H1 (cell line): ENCODE results near the gene APOA4. TPM values are rescaled to one million over a fixed set of nuclear protein-coding genes. Genes with fewer than 3 reads are reported as not detected.

Experiments used
- CTCF ChIA-PET: fragments of 300-600 bp; sonication (Branson Sonifier 250); formaldehyde crosslinking; loops from one replicate; lab custom pipeline; 2021; ENCODE audit not compliant: partially characterized antibody; lab: Charles Lee
- POLR2A ChIA-PET: fragments of 300-600 bp; sonication (Branson Sonifier 250); formaldehyde crosslinking; loops from one replicate; lab custom pipeline; 2021; ENCODE audit warnings: inconsistent platforms; ENCODE audit not compliant: partially characterized antibody; lab: Charles Lee
- DNase-seq, 2 experiments: peaks; one replicate each; pipeline versions ENCODE4 v3.0.0 to v3.0.0-alpha.2; 2010 to 2022; ENCODE audit warnings: low spot score in 2 of 2, low read depth in 1 of 2, mixed read lengths in 1 of 2
- FAIRE-seq: peaks from 2 replicates; lab custom pipeline; 2011; peaks lifted over from hg19 to GRCh38; lab: Jason Lieb, UNC
- H2AFZ ChIP-seq: 2 replicates; pipeline ENCODE4 v1.8.1; 2012; ENCODE audit warnings: low read length, inconsistent platforms
- H2AK5ac ChIP-seq: 2 replicates; pipeline ENCODE4 v1.6.1; 2013; ENCODE audit warnings: low read depth, low read length
- H2BK120ac ChIP-seq: replicated peaks from 2 replicates; pipeline ENCODE3; 2013; ENCODE audit warnings: low read depth, low read length, inconsistent platforms
- H2BK12ac ChIP-seq: 2 replicates; pipeline ENCODE4 v1.6.1; 2013; ENCODE audit warnings: low read depth, low read length
- H2BK15ac ChIP-seq: 2 replicates; pipeline ENCODE4 v1.6.1; 2013; ENCODE audit warnings: low read length
- H2BK20ac ChIP-seq: 2 replicates; pipeline ENCODE4 v1.6.1; 2013; ENCODE audit warnings: low read length
- H2BK5ac ChIP-seq: 2 replicates; pipeline ENCODE4 v1.6.1; 2013; ENCODE audit warnings: low read depth, low read length
- H3K14ac ChIP-seq: 2 replicates; pipeline ENCODE4 v1.6.1; 2013; ENCODE audit warnings: inconsistent platforms; ENCODE audit not compliant: insufficient read length
- H3K18ac ChIP-seq: 2 replicates; pipeline ENCODE4 v1.6.1; 2013; ENCODE audit warnings: low read length; ENCODE audit errors: extremely low read depth
- H3K23ac ChIP-seq: 2 replicates; pipeline ENCODE4 v1.6.1; 2013; ENCODE audit warnings: inconsistent platforms; ENCODE audit not compliant: insufficient read length
- H3K23me2 ChIP-seq: 2 replicates; pipeline ENCODE4 v1.6.1; 2013; ENCODE audit warnings: low read depth, low read length
- H3K27ac ChIP-seq: 2 replicates; pipeline ENCODE4 v1.6.1; 2011; ENCODE audit warnings: low read depth, low read length, inconsistent platforms
- H3K27me3 ChIP-seq, 4 experiments: replicated peaks in 1 of 4; 1 replicate in 1 of 4; 2 replicates in 3 of 4; pipeline versions ENCODE4 v1.6.1 to v1.8.1; 2011 to 2013; ENCODE audit warnings: low read length in 3 of 4, mild to moderate bottlenecking in 3 of 4, inconsistent platforms in 2 of 4, mixed read lengths in 2 of 4, moderate library complexity in 1 of 4; ENCODE audit not compliant: control insufficient read depth in 3 of 4, insufficient read depth in 3 of 4; ENCODE audit errors: extremely low read depth in 1 of 4
- H3K36me3 ChIP-seq, 4 experiments: 2 replicates each; pipeline versions ENCODE4 v1.6.1 to v1.8.1; 2011 to 2013; ENCODE audit warnings: mild to moderate bottlenecking in 4 of 4, low read length in 3 of 4, moderate library complexity in 2 of 4, control low read depth in 1 of 4, inconsistent platforms in 1 of 4; ENCODE audit not compliant: insufficient read depth in 4 of 4, control insufficient read depth in 2 of 4
- H3K4ac ChIP-seq: replicated peaks from 2 replicates; pipeline ENCODE3; 2013; ENCODE audit warnings: low read length, low read depth, mixed read lengths, inconsistent platforms; ENCODE audit not compliant: insufficient read length
- H3K4me1 ChIP-seq, 4 experiments: replicated peaks in 1 of 4; 1 replicate in 1 of 4; 2 replicates in 3 of 4; pipeline versions ENCODE4 v1.6.1 to v1.8.1; 2011 to 2013; ENCODE audit warnings: low read length in 3 of 4, inconsistent platforms in 2 of 4, mixed read lengths in 1 of 4; ENCODE audit not compliant: insufficient read depth in 4 of 4, control insufficient read depth in 3 of 4
- H3K4me2 ChIP-seq, 2 experiments: 2 replicates each; pipeline versions ENCODE4 v1.6.1 to v1.8.1; 2011 to 2013; ENCODE audit warnings: low read depth in 2 of 2, low read length in 2 of 2, control low read depth in 1 of 2, inconsistent platforms in 1 of 2, mild to moderate bottlenecking in 1 of 2; ENCODE audit not compliant: insufficient read depth in 1 of 2
- H3K4me3 ChIP-seq, 4 experiments: fragments of 200-600, 300-600 bp in 1 of 4; sonication (generic), shearing (Covaris generic), sonication (Bioruptor Twin) in 1 of 4; 2 replicates each; pipeline versions ENCODE4 v1.5.1 to v1.8.1; 2011 to 2016; ENCODE audit warnings: low read length in 4 of 4, low read depth in 3 of 4, control low read depth in 2 of 4, inconsistent platforms in 2 of 4, mild to moderate bottlenecking in 2 of 4, mixed read lengths in 1 of 4, moderate library complexity in 1 of 4; ENCODE audit not compliant: insufficient read depth in 2 of 4; ENCODE audit errors: extremely low read depth in 1 of 4
- H3K56ac ChIP-seq: replicated peaks from 2 replicates; pipeline ENCODE3; 2013; ENCODE audit warnings: low read depth, mild to moderate bottlenecking, mixed read lengths, low read length, inconsistent platforms; ENCODE audit not compliant: insufficient read length
- H3K79me1 ChIP-seq: 2 replicates; pipeline ENCODE4 v1.6.1; 2013; ENCODE audit warnings: low read depth, low read length, control low read depth
- H3K79me2 ChIP-seq, 2 experiments: 2 replicates each; pipeline versions ENCODE4 v1.6.1 to v1.8.1; 2012 to 2013; ENCODE audit warnings: low read length in 2 of 2, mild to moderate bottlenecking in 2 of 2, inconsistent platforms in 1 of 2; ENCODE audit not compliant: insufficient read depth in 2 of 2, control insufficient read depth in 1 of 2
- H3K9ac ChIP-seq, 4 experiments: replicated peaks in 1 of 4; 1 replicate in 1 of 4; 2 replicates in 3 of 4; pipeline versions ENCODE4 v1.6.1 to v1.8.1; 2011 to 2013; ENCODE audit warnings: low read depth in 3 of 4, low read length in 3 of 4, control low read depth in 2 of 4, mild to moderate bottlenecking in 2 of 4, moderate library complexity in 2 of 4, inconsistent platforms in 1 of 4; ENCODE audit errors: extremely low read depth in 1 of 4
- H3K9me3 ChIP-seq, 2 experiments: 2 replicates each; pipeline versions ENCODE4 v1.6.1 to v1.8.1; 2012 to 2013; ENCODE audit warnings: mild to moderate bottlenecking in 2 of 2, moderate library complexity in 2 of 2, control low read depth in 1 of 2, inconsistent platforms in 1 of 2, low read depth in 1 of 2, low read length in 1 of 2, mixed read lengths in 1 of 2; ENCODE audit not compliant: insufficient read depth in 2 of 2
- H4K20me1 ChIP-seq, 2 experiments: replicated peaks in 1 of 2; 2 replicates each; pipeline versions ENCODE3 to v1.8.1; 2011 to 2013; ENCODE audit warnings: inconsistent platforms in 2 of 2, low read length in 2 of 2, mild to moderate bottlenecking in 1 of 2; ENCODE audit not compliant: insufficient read depth in 2 of 2, control insufficient read depth in 1 of 2
- H4K5ac ChIP-seq: 2 replicates; pipeline ENCODE4 v1.6.1; 2013; ENCODE audit warnings: low read length, low read depth, mixed read lengths, inconsistent platforms; ENCODE audit not compliant: insufficient read length
- H4K8ac ChIP-seq: 2 replicates; pipeline ENCODE4 v1.8.0; 2013; ENCODE audit warnings: mild to moderate bottlenecking, moderate library complexity, low read length, inconsistent platforms; ENCODE audit not compliant: insufficient read depth; ENCODE audit errors: extremely low read depth
- H4K91ac ChIP-seq: replicated peaks from 2 replicates; pipeline ENCODE3; 2013; ENCODE audit warnings: low read length, mixed read lengths, inconsistent platforms; ENCODE audit not compliant: insufficient read length
- BACH1 ChIP-seq: IDR thresholded peaks from 2 replicates; pipeline ENCODE4 v1.6.1; 2012; ENCODE audit warnings: low read length, improper control_type of control experiment
- WGBS, 2 experiments: shearing (Covaris generic) in 1 of 2; methylation state at CpG; one replicate each; pipeline versions ENCODE4 v1.1.6 to v1.1.7; 2013 to 2015; ENCODE audit warnings: low lambda C conversion rate in 2 of 2, mixed read lengths in 2 of 2, inconsistent platforms in 1 of 2, low coverage in 1 of 2, missing lambda C conversion rate in 1 of 2; ENCODE audit not compliant: insufficient replicate concordance in 2 of 2, insufficient coverage in 1 of 2, insufficient read length in 1 of 2; ENCODE audit errors: extremely low coverage in 1 of 2, missing lambda C conversion rate in 1 of 2; 5-methylcytosine and 5-hydroxymethylcytosine counted together
- polyA plus RNA-seq, 7 experiments: library from polyadenylated mRNA; depleted of rRNA in 3 of 7; stranded (reverse) in 5 of 7; unstranded in 2 of 7; fragments of >200 nt in 5 of 7; fragments of 200-250 nt in 2 of 7; gene quantifications; 1 replicate in 5 of 7; 2 replicates in 1 of 7; 4 replicates in 1 of 7; pipeline versions ENCODE4 v1.2.1 to v1.2.3, GENCODE V29; 2011 to 2013; ENCODE audit warnings: missing spikeins in 2 of 7, mixed read lengths in 2 of 7
- total RNA-seq: library from RNA; stranded (reverse); fragmentation: NEBNext Ultra II Directional; extraction: Animal tissue kit (Norgen Biotek cat#: 25700); gene quantifications from 2 replicates; pipeline ENCODE4 v1.2.1, GENCODE V29; 2021

The APOA4 gene
- total and polyA plus RNA-seq, 2 of the 8 experiments (the other 6 are each of a cell fraction or from before 2014, with no cell fraction given), result not detected

DNA sequence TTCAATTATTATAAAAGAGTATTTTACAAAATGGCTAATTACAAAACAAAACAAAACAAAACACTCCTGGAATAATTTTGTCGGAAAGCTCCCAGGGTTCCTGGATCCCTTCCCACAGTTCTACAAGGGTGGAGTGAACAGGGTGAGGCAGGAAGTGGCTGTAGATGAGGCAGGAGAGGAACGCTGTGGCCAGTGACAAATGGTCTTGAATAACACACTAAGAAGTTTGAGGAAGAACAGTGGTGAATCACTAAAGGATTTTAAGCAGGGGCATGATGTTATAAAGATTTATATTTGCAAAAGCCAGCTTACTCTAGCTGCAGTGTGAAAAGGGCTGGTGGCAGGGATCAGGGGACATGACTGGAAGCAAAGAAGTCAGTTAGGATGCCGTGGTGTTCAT lies 48.1 kb upstream of the APOA4 start:
- no peaks in the 10 kb centered on the region for H3K79me2 ChIP-seq
- H2BK12ac ChIP-seq, result no peak overlapping the region
- no peak overlapping the region for H2BK15ac ChIP-seq
- no peak overlapping the region for H4K5ac ChIP-seq
- H2AK5ac ChIP-seq, result no peak overlapping the region
- H4K20me1 ChIP-seq, result no peaks in the 10 kb centered on the region
- H4K91ac ChIP-seq, result no peak overlapping the region
- no peak overlapping the region for H2AFZ ChIP-seq
- no peak overlapping the region for H3K27ac ChIP-seq
- DNase-seq, result no peak
- no peak overlapping the region for H3K18ac ChIP-seq
- no peak overlapping the region for H3K4me3 ChIP-seq
- no peak for FAIRE-seq
- H4K8ac ChIP-seq, result no peak overlapping the region
- CTCF ChIA-PET, result interaction anchor here (1.0 to 3.3 kb wide), 2 partner anchors 9 to 235 kb away, joined by 3 to 14 read pairs; no protein-coding TSS in a partner anchor
- no peaks in the 10 kb centered on the region for H3K27me3 ChIP-seq
- no peaks in the 10 kb centered on the region for H3K23me2 ChIP-seq
- no peak overlapping the region for H3K56ac ChIP-seq
- H3K4ac ChIP-seq, result no peak overlapping the region
- POLR2A ChIA-PET, result no interaction called here
- H3K9me3 ChIP-seq, result no peaks in the 10 kb centered on the region
- no peak overlapping the region for H2BK20ac ChIP-seq
- no peak overlapping the region for H3K14ac ChIP-seq
- no peaks in the 10 kb centered on the region for H3K79me1 ChIP-seq
- WGBS, 2 experiments, result 83% methylated on average over 3 of the region's 3 CpGs; no CpG with 5 or more reads in 1 of the 2 experiments
- H2BK120ac ChIP-seq, result no peak overlapping the region
- peaks cover 0 to 54% (median 42%) of the 10 kb centered on the region in 4 experiments; a peak in 7 of 8 replicates for H3K36me3 ChIP-seq
- no peak overlapping the region for H2BK5ac ChIP-seq
- H3K4me2 ChIP-seq, result no peak overlapping the region
- TF ChIP-seq BACH1, result no peak
- TF ChIP-seq, all 59 proteins: peak for 0
- Histone ChIP-seq H3K9ac (no peak overlapping the region), H3K23ac (no peak overlapping the region), H3K4me1 (no peaks in the 10 kb centered on the region)
